ENCODE data around the gene UMODL1.

The UMODL1 gene

DNA sequence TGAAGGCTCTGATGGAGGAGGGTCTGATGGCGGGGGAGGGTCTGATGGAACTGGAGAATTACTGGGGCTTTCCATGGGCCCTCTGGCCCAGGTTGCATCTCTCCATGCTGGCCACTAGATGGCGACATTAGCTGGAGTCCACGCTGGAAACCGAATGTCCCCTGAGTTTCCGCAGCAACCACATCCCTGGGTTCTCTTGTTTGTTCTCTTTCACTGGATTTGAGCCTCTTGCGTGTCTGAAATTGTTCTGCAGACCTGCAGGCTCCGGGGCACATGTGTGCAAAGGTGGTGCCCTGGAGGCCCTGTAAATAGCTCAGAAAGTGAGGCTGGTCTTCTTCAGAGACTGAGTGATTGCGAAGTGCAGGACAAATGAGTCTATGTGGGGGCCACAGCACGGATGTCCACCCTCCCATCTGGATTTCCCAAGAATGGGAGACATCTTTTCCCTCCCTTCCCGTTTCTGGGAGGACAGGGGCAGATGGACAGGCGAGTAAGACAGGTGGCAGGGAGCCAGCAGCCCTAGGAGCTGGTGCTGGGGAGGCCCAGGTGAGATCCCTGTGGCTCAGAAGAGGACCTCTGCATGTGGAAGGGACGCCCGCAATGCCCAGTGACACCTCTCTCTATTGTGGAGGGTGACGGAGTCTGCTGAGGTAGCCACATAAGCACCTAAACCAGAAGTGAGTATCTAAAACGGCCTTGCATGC is 74.6 kb downstream of the UMODL1 start:
- Mint-ChIP-seq H3K9me3 (no peaks in the 10 kb centered on the region), H3K36me3 (no peaks in the 10 kb centered on the region), H3K27me3 (no peaks in the 10 kb centered on the region), H3K4me1 (peaks cover 10% of the 10 kb centered on the region), H3K27ac (no peak overlapping the region), H3K4me3 (no peak overlapping the region)

DNA sequence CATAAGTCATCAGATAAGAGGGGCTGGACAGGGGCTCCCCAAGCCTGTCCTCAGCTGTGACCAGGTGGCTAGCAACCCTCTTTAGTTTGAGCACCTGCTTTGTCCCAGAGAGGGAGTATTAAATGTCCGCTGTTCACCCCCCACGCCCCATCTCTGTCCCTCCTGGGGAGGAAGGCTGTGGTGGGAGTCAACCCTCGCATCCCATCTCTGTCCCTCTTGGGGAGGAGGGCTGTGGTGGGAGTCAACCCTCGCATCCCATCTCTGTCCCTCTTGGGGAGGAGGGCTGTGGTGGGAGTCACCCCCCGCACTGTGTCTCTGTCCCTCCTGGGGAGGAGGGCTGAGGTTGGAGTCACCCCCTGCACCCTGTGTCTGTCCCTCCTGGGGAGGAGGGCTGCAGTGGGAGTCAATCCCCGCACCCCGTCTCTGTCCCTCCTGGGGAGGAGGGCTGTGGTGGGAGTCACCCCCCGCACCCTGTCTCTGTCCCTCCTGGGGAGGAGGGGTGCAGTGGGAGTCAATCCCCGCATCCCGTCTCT is 75.2 kb downstream of the UMODL1 start:
- peaks cover 10% of the 10 kb centered on the region for H3K4me1 Mint-ChIP-seq
- no peaks in the 10 kb centered on the region for H3K27me3 Mint-ChIP-seq
- H3K4me3 Mint-ChIP-seq: no peak overlapping the region
- no peaks in the 10 kb centered on the region for H3K9me3 Mint-ChIP-seq
- H3K36me3 Mint-ChIP-seq: no peaks in the 10 kb centered on the region
- H3K27ac Mint-ChIP-seq: no peak overlapping the region

DNA sequence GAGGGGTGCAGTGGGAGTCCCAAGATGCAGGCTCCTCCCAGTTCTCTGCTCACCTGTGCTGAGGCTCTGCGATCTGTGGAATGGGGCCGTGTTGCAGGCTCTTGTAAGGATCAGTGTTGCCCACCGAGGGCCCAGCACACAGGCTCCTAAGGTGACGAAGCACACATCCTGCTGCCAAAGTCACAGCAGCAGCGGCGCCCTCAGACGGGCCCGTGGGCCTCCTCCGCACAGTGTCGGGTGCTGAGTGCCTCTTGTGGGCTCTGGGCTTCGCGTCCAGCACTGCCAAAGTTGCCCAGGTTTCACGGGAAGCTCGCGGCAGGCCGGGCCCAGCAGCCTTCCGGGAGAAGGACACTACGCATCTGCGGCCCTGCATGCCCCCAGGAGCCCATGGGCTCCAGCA is 75.7 kb downstream of the UMODL1 start:
- Mint-ChIP-seq H3K27ac (no peak overlapping the region), H3K36me3 (no peaks in the 10 kb centered on the region), H3K4me3 (no peak overlapping the region), H3K9me3 (no peaks in the 10 kb centered on the region), H3K27me3 (no peaks in the 10 kb centered on the region), H3K4me1 (peaks cover 10% of the 10 kb centered on the region)

DNA sequence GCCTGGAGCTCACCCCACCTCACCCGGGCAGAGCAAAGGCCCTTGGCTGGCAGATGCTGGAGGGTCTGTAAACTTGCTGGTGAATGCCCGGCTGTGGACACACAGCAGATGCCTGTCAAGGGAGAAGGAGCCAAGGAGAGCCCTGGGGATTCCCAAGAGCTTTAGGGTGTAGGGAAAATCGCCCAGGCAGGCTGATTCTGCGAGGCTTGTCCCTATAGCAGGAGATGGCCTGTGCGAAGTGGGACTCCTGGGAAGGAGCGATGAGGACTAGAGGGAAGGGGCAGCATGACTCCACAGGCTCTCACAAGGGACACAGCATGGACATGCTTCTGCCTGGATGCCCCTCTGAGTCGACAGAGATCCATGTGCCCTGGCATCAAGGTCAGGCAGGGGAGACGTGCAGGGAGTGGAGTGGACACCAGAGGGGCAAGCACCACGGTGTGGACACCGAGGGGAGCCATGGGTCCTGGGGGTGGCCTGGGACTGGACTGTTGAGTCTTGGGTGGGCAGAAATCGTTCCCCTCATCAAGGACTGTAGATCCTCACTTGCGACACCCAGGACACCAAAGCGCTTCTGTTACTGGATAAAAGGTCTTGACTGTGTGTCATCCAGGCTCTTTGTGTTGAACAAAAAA is 76.4 kb downstream of the UMODL1 start:
- H3K9me3 Mint-ChIP-seq: no peaks in the 10 kb centered on the region
- H3K4me3 Mint-ChIP-seq: no peak overlapping the region
- H3K4me1 Mint-ChIP-seq: peaks cover 12% of the 10 kb centered on the region
- no peaks in the 10 kb centered on the region for H3K36me3 Mint-ChIP-seq
- H3K27me3 Mint-ChIP-seq: no peaks in the 10 kb centered on the region
- peak overlapping the region; percentile 63 for H3K27ac Mint-ChIP-seq

DNA sequence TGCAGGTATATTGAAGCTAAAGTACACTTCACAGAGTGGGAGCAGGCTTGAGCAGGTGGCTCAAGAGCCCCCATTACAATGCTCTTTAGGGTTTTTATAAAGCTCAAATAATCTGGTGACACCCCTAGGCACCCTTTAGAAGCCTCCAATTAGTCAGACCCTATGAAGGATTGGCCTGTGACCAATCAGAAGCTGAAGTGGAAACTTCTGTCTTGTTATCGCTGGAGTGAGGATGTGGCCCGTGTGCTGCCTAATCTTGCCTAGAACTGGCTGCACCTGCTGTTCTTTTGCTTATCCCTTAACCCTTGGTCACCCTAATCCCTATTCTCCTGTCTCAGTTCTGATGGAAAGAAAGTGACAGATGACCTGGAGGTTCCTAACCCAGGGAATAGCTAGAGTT is 77.0 kb downstream of the UMODL1 start:
- H3K4me1 Mint-ChIP-seq: peaks cover 14% of the 10 kb centered on the region
- no peaks in the 10 kb centered on the region for H3K27me3 Mint-ChIP-seq
- no peaks in the 10 kb centered on the region for H3K36me3 Mint-ChIP-seq
- no peak overlapping the region for H3K27ac Mint-ChIP-seq
- H3K4me3 Mint-ChIP-seq: no peak overlapping the region
- H3K9me3 Mint-ChIP-seq: no peaks in the 10 kb centered on the region

DNA sequence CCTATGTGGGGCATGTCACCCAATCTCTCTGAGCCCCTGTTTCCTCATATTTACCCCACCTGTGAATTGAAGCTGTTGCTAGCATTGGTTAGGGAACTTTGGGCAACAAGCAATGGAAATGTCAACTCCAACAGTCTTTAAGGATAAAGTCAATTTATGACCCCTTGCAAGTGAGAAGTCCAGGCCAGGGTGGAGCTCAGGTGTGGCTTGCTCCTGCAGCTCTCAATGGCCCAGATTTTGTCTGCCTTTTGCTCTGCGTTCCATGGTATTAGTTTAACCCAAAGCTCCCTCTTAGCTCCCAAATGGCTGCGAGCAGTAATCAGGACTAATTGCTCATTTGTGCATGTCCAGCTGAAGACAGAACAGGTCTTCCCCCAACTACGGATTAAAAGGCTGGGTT is 77.5 kb downstream of the UMODL1 start:
- Mint-ChIP-seq H3K4me1 (peaks cover 14% of the 10 kb centered on the region), H3K27ac (no peak overlapping the region), H3K9me3 (no peaks in the 10 kb centered on the region), H3K27me3 (no peaks in the 10 kb centered on the region), H3K36me3 (no peaks in the 10 kb centered on the region), H3K4me3 (no peak overlapping the region)

DNA sequence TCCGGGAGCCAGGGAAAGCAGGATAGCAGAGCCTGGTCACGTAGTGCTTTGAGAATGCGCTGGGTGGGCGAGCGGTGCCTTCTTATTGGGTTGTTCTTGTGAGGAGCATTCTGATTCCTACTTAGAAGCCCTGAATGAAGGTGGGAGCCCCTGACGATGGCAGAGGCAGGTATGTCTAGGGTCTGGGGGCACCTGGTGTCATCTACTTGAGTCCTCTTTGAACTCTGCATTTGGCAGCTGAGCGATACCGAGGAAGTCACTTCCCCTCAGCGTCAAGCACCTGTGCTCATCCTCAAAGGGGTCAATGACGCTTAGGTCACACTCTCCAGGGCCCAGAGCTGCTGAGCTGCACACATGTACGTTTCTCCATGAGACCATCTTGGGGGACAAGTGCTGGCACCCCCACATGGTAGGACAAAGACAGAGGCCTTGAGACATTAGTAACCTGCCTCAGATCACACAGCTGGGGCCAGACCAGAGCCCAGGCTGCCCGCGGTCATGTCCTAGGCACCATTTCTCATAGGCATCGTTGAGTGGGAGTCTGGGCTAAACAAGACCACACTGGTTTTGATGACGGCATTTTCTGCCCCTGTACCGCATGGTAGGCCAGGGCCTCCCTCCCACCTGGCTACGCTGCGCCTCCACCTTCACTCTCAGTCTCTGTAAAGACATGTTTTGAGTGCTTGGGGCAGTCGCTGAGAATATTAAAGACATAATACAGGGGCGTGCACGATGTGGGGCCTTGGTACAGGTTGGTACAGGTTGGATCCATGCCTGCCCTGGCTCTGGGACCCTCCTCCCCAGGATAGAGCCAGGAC is 78.7 kb downstream of the UMODL1 start:
- no peaks in the 10 kb centered on the region for H3K27me3 Mint-ChIP-seq
- no peak overlapping the region for H3K27ac Mint-ChIP-seq
- peaks cover 14% of the 10 kb centered on the region for H3K4me1 Mint-ChIP-seq
- H3K9me3 Mint-ChIP-seq: no peaks in the 10 kb centered on the region
- no peak overlapping the region for H3K4me3 Mint-ChIP-seq
- H3K36me3 Mint-ChIP-seq: no peaks in the 10 kb centered on the region

DNA sequence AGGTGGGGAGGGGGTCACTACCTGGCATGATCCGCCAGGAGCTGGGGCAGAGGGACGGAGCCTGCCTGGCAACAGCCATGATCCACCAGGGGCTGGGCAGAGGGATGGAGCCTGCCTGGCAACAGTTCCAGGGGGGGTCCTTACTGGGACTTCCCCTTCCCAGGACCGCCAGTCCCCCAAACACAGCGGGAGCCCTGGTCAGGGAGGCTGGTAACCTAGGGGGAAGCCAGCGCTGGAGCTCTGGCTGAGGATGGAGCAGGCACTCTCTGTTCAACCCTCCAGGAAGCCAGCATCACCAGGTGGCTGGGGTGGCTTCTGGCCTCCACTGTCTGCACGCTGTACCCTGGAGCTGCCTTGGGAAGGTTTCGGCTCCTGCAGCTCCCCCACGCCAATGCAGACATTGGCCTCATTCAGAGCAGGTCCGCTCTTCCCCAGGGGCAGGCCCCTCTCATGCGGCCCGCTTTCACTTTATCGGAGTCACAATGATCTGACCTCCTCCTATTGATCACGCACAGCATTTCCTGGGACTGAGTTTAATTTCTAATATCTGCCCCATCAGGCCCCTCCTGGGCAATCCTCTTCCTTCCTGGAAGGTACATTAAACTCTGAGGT is 79.5 kb downstream of the UMODL1 start:
- H3K4me1 Mint-ChIP-seq: peaks cover 12% of the 10 kb centered on the region
- H3K36me3 Mint-ChIP-seq: no peaks in the 10 kb centered on the region
- no peak overlapping the region for H3K27ac Mint-ChIP-seq
- H3K27me3 Mint-ChIP-seq: no peaks in the 10 kb centered on the region
- no peaks in the 10 kb centered on the region for H3K9me3 Mint-ChIP-seq
- no peak overlapping the region for H3K4me3 Mint-ChIP-seq

DNA sequence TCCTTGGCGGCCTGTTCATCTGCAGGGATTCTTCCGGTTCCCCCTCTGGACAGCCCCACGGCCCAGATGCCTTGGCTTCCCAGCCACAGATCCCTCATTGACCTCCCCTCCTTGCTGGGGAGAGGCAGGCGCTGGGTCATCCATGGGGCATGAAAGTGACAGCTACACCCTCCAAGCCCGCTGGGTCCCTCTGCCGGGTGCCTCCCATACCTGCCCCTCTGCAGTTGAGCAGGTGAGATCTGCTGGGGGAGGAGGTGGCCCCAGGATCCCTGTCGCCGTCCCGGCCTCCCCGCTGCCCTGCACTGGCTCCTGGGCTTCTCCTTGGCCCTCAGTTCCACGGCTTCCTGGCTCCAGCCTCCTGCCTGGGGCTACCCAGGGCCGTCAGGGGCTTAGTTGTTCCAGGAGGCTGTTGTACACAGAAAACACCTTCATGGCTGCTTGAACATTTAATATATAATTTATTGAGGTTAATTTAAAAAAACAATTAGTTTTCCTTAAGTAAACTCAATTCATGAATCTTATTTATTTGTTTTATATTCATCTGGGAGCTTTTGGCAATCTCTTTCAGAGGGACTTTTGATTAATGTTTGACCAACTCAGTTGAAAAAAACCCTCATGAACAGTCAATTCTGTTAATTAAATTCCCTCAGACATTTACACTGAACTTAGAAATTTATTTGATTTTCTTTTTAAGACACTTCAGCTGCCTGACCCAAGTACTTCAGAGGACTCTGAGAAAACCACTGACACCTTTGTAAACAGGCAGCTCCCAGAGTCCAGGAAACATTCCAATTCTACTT is 80.2 kb downstream of the UMODL1 start:
- H3K4me1 Mint-ChIP-seq: peaks cover 13% of the 10 kb centered on the region

DNA sequence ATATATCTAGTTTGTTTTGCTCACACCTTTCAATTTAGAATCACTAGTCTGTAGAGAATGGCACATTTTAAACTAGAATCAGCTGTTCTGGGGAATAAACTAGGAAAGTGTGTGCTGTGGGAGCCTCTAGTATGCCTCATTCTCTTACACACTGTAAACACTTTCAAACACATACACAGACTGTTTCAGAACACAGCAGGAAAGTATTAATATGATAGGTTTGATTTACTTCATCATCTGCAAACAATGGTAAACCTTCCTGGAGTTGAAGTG is 80.8 kb downstream of the UMODL1 start:
- no peak overlapping the region for H3K27ac Mint-ChIP-seq
- H3K36me3 Mint-ChIP-seq: no peaks in the 10 kb centered on the region
- no peaks in the 10 kb centered on the region for H3K9me3 Mint-ChIP-seq
- no peak overlapping the region for H3K4me3 Mint-ChIP-seq
- H3K4me1 Mint-ChIP-seq: peaks cover 13% of the 10 kb centered on the region
- no peaks in the 10 kb centered on the region for H3K27me3 Mint-ChIP-seq

More for the DNA sequence above, 80.2 kb downstream of the UMODL1 start:
- no peaks in the 10 kb centered on the region for H3K36me3 Mint-ChIP-seq
- no peak overlapping the region for H3K27ac Mint-ChIP-seq
- H3K4me3 Mint-ChIP-seq: no peak overlapping the region
- H3K9me3 Mint-ChIP-seq: no peaks in the 10 kb centered on the region
- H3K27me3 Mint-ChIP-seq: no peaks in the 10 kb centered on the region

DNA sequence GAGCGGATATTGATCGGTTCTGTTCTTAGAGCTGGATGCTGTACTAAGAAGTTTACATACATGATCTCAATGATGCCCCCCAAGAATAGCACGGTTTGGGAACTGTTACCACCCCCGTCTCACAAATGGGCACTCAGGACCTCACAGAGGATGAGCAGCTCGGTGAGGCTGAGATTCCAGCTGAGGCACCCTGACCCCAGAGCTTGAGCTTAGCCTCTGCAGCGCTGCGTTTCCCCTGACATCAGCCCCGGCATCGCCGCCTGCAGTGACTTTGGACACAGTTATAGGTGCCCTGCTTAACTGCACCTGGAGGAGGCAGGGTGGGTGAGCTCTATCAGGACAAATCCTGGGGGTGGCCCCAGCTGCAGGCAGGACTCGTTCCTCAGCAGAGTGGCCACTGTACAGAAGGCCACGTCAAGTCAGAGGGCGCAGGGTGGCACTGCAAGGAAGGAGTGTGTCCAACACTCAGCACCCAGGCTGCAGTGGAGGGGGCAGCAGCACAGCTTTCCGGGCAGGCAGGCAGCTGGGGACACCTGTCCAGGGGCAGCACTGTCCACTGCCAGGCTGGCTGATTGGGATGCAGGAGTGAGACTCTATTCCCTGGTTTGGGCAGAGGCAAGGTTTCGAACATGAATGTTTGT is 82.0 kb downstream of the UMODL1 start:
- Mint-ChIP-seq H3K27me3 (no peaks in the 10 kb centered on the region), H3K9me3 (no peaks in the 10 kb centered on the region), H3K4me1 (peaks cover 9% of the 10 kb centered on the region), H3K36me3 (no peaks in the 10 kb centered on the region), H3K4me3 (no peak overlapping the region), H3K27ac (no peak overlapping the region)

DNA sequence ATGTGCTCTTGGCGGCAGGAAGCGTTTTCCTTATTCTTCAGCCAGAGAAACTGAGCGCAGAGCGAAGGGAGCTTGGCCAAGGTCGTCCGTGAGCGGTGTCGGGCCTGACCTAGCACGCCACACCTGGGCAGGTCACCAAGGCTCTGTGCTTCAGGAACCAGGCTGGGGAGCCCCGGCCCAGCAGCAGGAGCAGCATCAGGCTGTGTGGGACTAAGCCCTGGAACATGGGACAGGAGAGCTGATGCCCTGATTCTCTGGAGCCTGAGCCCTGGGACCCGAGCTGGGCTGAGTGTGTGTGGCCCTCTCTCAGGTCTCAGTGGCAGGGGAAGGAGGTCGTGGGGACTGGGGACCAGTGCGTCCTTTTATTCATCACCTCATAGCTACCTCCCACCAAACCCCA is 82.6 kb downstream of the UMODL1 start:
- H3K36me3 Mint-ChIP-seq: no peaks in the 10 kb centered on the region
- no peak overlapping the region for H3K27ac Mint-ChIP-seq
- no peaks in the 10 kb centered on the region for H3K9me3 Mint-ChIP-seq
- no peak overlapping the region for H3K4me3 Mint-ChIP-seq
- peaks cover 9% of the 10 kb centered on the region for H3K4me1 Mint-ChIP-seq
- H3K27me3 Mint-ChIP-seq: no peaks in the 10 kb centered on the region

DNA sequence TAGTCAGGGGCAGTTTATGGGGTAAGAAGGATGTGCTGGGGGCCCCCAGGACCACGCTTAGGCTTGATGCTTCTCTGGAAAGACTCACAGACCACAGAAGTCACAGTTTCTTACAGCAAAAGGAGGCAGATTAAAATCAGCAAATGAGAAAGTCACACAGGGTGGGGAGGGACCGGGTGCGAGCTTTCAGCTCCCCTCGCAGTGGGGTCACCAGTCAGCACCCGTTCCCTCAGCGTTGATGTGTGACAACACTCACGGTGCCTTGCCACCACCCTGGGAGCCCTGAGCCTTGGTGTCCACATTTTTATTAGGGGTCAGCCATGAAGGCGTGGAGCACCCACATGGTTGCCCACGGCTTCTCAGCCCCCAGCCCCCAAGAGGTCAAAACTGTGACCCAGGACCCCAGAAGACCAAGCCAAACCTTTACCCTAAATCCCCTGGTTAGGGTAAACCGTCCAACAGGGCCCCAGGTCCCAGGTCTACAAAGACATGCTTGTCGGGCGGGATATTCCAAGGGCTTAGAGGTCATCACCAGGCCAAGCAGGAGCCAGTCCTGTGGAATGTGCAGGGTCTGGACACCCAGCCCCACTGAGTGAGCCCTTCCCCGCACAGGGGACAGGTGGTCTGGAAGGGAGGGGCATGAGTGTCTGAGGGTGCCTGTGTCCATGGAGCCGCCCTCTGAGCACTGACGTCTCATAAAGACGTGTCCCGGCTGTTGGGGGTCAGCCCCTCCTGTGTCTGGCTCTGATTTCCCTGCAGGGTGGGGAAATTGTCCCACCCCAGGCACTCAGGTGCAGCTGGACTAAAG is 83.3 kb downstream of the UMODL1 start:
- H3K27ac Mint-ChIP-seq: no peak overlapping the region
- peaks cover 15% of the 10 kb centered on the region for H3K4me1 Mint-ChIP-seq
- H3K36me3 Mint-ChIP-seq: no peaks in the 10 kb centered on the region
- H3K4me3 Mint-ChIP-seq: no peak overlapping the region
- no peaks in the 10 kb centered on the region for H3K9me3 Mint-ChIP-seq
- H3K27me3 Mint-ChIP-seq: no peaks in the 10 kb centered on the region

Measured in activated naive CD4-positive, alpha-beta T cell treated with anti-CD3 and anti-CD28 coated beads, Interleukin-2, amount 50 U/mL, for 24 hours (primary cell).